Measurements from ENCODE around the gene DYTN. TPM values are rescaled to one million over a fixed set of nuclear protein-coding genes. Genes with fewer than 3 reads are reported as not detected.

Gene DYTN
- polyA plus RNA-seq, 1 of the 3 experiments (the other 2 are of a cell fraction): not detected

DNA sequence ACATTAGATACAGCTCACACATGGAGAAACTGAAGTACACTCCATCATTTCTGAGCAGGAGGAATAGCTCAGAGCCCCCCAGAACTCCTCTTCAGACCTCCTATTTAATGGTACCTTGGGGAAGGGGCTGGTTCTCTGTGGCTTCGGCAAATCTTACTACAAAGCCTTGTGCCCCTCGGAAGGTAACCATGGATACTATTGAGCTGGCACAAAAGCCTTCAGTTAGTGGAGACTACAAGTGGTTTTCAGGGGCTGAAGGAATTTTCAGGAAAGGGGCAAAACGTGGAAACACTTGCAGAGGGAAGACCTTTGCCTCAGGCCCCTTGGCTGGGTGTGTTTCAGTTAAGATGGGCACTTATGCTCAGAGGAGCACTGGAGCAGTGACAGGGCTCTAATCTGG is 77.0 kb downstream of the DYTN start (continued):
- TF ChIP-seq GATA2 (CRISPR knock-in tag; IDR thresholded peaks at IDR 0.05) (no peak), RCOR1 (IDR thresholded peaks at IDR 0.05; ENCODE audit: low read length) (no peak), YY1 (IDR thresholded peaks at IDR 0.05; ENCODE audit: low read depth) (no peak), RFX5 (IDR thresholded peaks at IDR 0.05; ENCODE audit: low read length) (no peak), RXRA (IDR thresholded peaks at IDR 0.05; ENCODE audit: borderline replicate concordance, low read depth) (no peak), FOXJ3 (CRISPR knock-in tag; IDR thresholded peaks at IDR 0.05) (no peak)
- TF ChIP-seq, protein P1, sequence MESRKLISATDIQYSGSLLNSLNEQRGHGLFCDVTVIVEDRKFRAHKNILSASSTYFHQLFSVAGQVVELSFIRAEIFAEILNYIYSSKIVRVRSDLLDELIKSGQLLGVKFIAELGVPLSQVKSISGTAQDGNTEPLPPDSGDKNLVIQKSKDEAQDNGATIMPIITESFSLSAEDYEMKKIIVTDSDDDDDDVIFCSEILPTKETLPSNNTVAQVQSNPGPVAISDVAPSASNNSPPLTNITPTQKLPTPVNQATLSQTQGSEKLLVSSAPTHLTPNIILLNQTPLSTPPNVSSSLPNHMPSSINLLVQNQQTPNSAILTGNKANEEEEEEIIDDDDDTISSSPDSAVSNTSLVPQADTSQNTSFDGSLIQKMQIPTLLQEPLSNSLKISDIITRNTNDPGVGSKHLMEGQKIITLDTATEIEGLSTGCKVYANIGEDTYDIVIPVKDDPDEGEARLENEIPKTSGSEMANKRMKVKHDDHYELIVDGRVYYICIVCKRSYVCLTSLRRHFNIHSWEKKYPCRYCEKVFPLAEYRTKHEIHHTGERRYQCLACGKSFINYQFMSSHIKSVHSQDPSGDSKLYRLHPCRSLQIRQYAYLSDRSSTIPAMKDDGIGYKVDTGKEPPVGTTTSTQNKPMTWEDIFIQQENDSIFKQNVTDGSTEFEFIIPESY (IDR thresholded peaks at IDR 0.05; ENCODE audit: borderline replicate concordance, low read depth): no peak

DNA sequence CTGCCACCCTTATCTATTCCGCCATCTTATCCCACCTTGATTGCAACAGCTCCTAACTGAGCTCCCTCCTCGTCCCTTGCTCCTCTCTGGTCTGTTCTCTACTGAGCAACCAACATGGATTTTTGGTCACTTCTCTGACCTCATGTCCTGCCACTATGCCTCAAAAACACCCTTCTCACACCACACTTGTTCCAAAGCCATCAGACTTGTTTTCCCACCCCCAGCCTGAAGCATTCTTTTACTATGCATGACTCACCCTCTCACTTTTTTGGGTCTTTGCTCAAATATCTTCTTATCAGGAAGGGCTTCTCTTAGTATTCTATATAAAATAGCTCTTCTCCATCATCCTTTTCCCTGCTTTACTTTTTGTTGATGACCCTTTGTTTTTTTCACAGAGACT is 78.6 kb downstream of the DYTN start:
- Histone ChIP-seq H3K27me3 (ENCODE audit: insufficient read depth) (no peaks in the 10 kb centered on the region; the same call in 1 of the 2 replicates), H3K36me3 (replicated peaks in 1 of 2; ENCODE audit: control insufficient read depth in 1 of 2, insufficient read depth in 2 of 2, low read length in 1 of 2) (no peaks in the 10 kb centered on the region), H3K4me2 (no peak overlapping the region), H3K9ac (no peak overlapping the region), H3K79me2 (ENCODE audit: insufficient read depth) (no peaks in the 10 kb centered on the region), H3K9me3 (no peaks in the 10 kb centered on the region), H3K27ac (ENCODE audit: low read depth in 2 of 2, low read length in 1 of 2) (no peak overlapping the region), H2AFZ (ENCODE audit: low read depth) (no peak overlapping the region), H3F3A (replicated peaks; ENCODE audit: insufficient read depth) (no peaks in the 10 kb centered on the region), H4K20me1 (ENCODE audit: insufficient read depth) (no peaks in the 10 kb centered on the region), H3K4me3 (ENCODE audit: low read depth in 2 of 2, low read length in 1 of 2) (no peak overlapping the region), H3K4me1 (ENCODE audit: control insufficient read depth in 1 of 2, insufficient read depth in 2 of 2, low read depth in 1 of 2, low read length in 1 of 2) (no peaks in the 10 kb centered on the region; a peak in 1 of 4 replicates), H3K9me2 (0 out of 2 replicates have a peak, but pooled peaks cover 3% of the 10 kb centered on the region)
- 6% methylated on average over 2 of the region's 2 CpGs for WGBS (ENCODE audit: low lambda C conversion rate)
- CTCF ChIA-PET: interaction anchor here (0.8 kb wide), 1 partner anchor 9 kb away, joined by 3 read pairs; no protein-coding TSS in a partner anchor
- POLR2A ChIA-PET: no interaction called here
- DNase-seq: no peak
- TF ChIP-seq EP300 (IDR thresholded peaks at IDR 0.05; ENCODE audit: borderline replicate concordance in 1 of 2, low read depth in 1 of 2, low read length in 1 of 2) (no peak), GABPA (IDR thresholded peaks at IDR 0.05; ENCODE audit: low read depth) (no peak), SIN3A (IDR thresholded peaks at IDR 0.05; ENCODE audit: borderline replicate concordance, low read depth, low read length) (no peak), TCF12 (IDR thresholded peaks at IDR 0.05) (no peak), YY1 (IDR thresholded peaks at IDR 0.05; ENCODE audit: low read depth) (no peak), EZH2phosphoT487 (IDR thresholded peaks at IDR 0.05; ENCODE audit: borderline replicate concordance, low read depth) (no peak), RXRA (IDR thresholded peaks at IDR 0.05; ENCODE audit: borderline replicate concordance, low read depth) (no peak), GATA2 (CRISPR knock-in tag; IDR thresholded peaks at IDR 0.05) (no peak), RAD21 (IDR thresholded peaks at IDR 0.05; ENCODE audit: low read length) (no peak), ELF1 (IDR thresholded peaks at IDR 0.05) (no peak), CHD2 (IDR thresholded peaks at IDR 0.05; ENCODE audit: low read length, partially characterized antibody) (no peak), SMC3 (IDR thresholded peaks at IDR 0.05; ENCODE audit: low read depth, low read length) (no peak), NRF1 (IDR thresholded peaks at IDR 0.05; ENCODE audit: low read depth, low read length) (no peak), MXI1 (IDR thresholded peaks at IDR 0.05; ENCODE audit: low read depth, low read length) (no peak)
- TF ChIP-seq, protein P2, sequence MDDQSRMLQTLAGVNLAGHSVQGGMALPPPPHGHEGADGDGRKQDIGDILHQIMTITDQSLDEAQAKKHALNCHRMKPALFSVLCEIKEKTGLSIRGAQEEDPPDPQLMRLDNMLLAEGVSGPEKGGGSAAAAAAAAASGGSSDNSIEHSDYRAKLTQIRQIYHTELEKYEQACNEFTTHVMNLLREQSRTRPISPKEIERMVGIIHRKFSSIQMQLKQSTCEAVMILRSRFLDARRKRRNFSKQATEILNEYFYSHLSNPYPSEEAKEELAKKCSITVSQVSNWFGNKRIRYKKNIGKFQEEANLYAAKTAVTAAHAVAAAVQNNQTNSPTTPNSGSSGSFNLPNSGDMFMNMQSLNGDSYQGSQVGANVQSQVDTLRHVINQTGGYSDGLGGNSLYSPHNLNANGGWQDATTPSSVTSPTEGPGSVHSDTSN (IDR thresholded peaks at IDR 0.05): no peak
- TF ChIP-seq, protein P3, sequence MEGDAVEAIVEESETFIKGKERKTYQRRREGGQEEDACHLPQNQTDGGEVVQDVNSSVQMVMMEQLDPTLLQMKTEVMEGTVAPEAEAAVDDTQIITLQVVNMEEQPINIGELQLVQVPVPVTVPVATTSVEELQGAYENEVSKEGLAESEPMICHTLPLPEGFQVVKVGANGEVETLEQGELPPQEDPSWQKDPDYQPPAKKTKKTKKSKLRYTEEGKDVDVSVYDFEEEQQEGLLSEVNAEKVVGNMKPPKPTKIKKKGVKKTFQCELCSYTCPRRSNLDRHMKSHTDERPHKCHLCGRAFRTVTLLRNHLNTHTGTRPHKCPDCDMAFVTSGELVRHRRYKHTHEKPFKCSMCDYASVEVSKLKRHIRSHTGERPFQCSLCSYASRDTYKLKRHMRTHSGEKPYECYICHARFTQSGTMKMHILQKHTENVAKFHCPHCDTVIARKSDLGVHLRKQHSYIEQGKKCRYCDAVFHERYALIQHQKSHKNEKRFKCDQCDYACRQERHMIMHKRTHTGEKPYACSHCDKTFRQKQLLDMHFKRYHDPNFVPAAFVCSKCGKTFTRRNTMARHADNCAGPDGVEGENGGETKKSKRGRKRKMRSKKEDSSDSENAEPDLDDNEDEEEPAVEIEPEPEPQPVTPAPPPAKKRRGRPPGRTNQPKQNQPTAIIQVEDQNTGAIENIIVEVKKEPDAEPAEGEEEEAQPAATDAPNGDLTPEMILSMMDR (IDR thresholded peaks at IDR 0.05): no peak
- TF ChIP-seq, protein P4, sequence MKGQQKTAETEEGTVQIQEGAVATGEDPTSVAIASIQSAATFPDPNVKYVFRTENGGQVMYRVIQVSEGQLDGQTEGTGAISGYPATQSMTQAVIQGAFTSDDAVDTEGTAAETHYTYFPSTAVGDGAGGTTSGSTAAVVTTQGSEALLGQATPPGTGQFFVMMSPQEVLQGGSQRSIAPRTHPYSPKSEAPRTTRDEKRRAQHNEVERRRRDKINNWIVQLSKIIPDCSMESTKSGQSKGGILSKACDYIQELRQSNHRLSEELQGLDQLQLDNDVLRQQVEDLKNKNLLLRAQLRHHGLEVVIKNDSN (IDR thresholded peaks at IDR 0.05; ENCODE audit: borderline replicate concordance, low read depth): no peak
- TF ChIP-seq, protein P5, sequence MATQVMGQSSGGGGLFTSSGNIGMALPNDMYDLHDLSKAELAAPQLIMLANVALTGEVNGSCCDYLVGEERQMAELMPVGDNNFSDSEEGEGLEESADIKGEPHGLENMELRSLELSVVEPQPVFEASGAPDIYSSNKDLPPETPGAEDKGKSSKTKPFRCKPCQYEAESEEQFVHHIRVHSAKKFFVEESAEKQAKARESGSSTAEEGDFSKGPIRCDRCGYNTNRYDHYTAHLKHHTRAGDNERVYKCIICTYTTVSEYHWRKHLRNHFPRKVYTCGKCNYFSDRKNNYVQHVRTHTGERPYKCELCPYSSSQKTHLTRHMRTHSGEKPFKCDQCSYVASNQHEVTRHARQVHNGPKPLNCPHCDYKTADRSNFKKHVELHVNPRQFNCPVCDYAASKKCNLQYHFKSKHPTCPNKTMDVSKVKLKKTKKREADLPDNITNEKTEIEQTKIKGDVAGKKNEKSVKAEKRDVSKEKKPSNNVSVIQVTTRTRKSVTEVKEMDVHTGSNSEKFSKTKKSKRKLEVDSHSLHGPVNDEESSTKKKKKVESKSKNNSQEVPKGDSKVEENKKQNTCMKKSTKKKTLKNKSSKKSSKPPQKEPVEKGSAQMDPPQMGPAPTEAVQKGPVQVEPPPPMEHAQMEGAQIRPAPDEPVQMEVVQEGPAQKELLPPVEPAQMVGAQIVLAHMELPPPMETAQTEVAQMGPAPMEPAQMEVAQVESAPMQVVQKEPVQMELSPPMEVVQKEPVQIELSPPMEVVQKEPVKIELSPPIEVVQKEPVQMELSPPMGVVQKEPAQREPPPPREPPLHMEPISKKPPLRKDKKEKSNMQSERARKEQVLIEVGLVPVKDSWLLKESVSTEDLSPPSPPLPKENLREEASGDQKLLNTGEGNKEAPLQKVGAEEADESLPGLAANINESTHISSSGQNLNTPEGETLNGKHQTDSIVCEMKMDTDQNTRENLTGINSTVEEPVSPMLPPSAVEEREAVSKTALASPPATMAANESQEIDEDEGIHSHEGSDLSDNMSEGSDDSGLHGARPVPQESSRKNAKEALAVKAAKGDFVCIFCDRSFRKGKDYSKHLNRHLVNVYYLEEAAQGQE (IDR thresholded peaks at IDR 0.05; ENCODE audit: low read depth, low read length): no peak
